Measurements from ENCODE around the gene LCA5L.
"Not testable (repeated sequence)": the region's sequence is repeated elsewhere in the genome, so short reads cannot be mapped to it uniquely, and the experiment has no call there.

The LCA5L gene

GRCh38 chr21:39430016-39430415, 15.6 kb downstream of the LCA5L start:
- Histone ChIP-seq H3K79me2 (ENCODE audit: insufficient read depth, low read length) (no peaks in the 10 kb centered on the region), H3K9me3 (ENCODE audit: insufficient read depth, low read length) (no peaks in the 10 kb centered on the region), H3K27me3 (ENCODE audit: low read length) (no peaks in the 10 kb centered on the region), H3K9me2 (replicated peaks; ENCODE audit: insufficient read depth, low read length) (no peaks in the 10 kb centered on the region), H4K20me1 (ENCODE audit: low read depth, low read length) (no peaks in the 10 kb centered on the region), H3F3A (ENCODE audit: insufficient read depth) (no peaks in the 10 kb centered on the region), H2AFZ (ENCODE audit: low read depth, low read length, severe bottlenecking) (no peak overlapping the region), H3K4me3 (ENCODE audit: insufficient read depth, low read length, poor library complexity, severe bottlenecking) (no peak overlapping the region), H3K36me3 (ENCODE audit: low read length) (no peaks in the 10 kb centered on the region), H3K4me2 (ENCODE audit: low read depth, low read length, poor library complexity, severe bottlenecking) (no peak overlapping the region), H3K27ac (ENCODE audit: low read depth, low read length) (no peak overlapping the region), H3K9ac (ENCODE audit: low read length) (no peak overlapping the region)
- TF ChIP-seq, protein P1, sequence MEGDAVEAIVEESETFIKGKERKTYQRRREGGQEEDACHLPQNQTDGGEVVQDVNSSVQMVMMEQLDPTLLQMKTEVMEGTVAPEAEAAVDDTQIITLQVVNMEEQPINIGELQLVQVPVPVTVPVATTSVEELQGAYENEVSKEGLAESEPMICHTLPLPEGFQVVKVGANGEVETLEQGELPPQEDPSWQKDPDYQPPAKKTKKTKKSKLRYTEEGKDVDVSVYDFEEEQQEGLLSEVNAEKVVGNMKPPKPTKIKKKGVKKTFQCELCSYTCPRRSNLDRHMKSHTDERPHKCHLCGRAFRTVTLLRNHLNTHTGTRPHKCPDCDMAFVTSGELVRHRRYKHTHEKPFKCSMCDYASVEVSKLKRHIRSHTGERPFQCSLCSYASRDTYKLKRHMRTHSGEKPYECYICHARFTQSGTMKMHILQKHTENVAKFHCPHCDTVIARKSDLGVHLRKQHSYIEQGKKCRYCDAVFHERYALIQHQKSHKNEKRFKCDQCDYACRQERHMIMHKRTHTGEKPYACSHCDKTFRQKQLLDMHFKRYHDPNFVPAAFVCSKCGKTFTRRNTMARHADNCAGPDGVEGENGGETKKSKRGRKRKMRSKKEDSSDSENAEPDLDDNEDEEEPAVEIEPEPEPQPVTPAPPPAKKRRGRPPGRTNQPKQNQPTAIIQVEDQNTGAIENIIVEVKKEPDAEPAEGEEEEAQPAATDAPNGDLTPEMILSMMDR (IDR thresholded peaks at IDR 0.05; ENCODE audit: insufficient read depth, low read length, poor library complexity, severe bottlenecking), result no peak
- TF ChIP-seq EZH2phosphoT487 (conservative IDR thresholded peaks at IDR 0.05; ENCODE audit: low read length), result no peak

GRCh38 chr21:39429445-39429844, 16.1 kb downstream of the LCA5L start:
- Histone ChIP-seq H2AFZ (ENCODE audit: low read depth, low read length, severe bottlenecking) (no peak overlapping the region), H3K9me2 (replicated peaks; ENCODE audit: insufficient read depth, low read length) (no peaks in the 10 kb centered on the region), H3K4me3 (ENCODE audit: insufficient read depth, low read length, poor library complexity, severe bottlenecking) (no peak overlapping the region), H3F3A (ENCODE audit: insufficient read depth) (no peaks in the 10 kb centered on the region), H3K4me2 (ENCODE audit: low read depth, low read length, poor library complexity, severe bottlenecking) (no peak overlapping the region), H3K36me3 (ENCODE audit: low read length) (no peaks in the 10 kb centered on the region), H3K9me3 (ENCODE audit: insufficient read depth, low read length) (no peaks in the 10 kb centered on the region), H4K20me1 (ENCODE audit: low read depth, low read length) (no peaks in the 10 kb centered on the region), H3K27me3 (ENCODE audit: low read length) (no peaks in the 10 kb centered on the region), H3K79me2 (ENCODE audit: insufficient read depth, low read length) (no peaks in the 10 kb centered on the region), H3K27ac (ENCODE audit: low read depth, low read length) (no peak overlapping the region), H3K9ac (ENCODE audit: low read length) (no peak overlapping the region)
- TF ChIP-seq, protein P1 (IDR thresholded peaks at IDR 0.05; ENCODE audit: insufficient read depth, low read length, poor library complexity, severe bottlenecking), result no peak
- no peak for TF ChIP-seq EZH2phosphoT487 (conservative IDR thresholded peaks at IDR 0.05; ENCODE audit: low read length)

DNA sequence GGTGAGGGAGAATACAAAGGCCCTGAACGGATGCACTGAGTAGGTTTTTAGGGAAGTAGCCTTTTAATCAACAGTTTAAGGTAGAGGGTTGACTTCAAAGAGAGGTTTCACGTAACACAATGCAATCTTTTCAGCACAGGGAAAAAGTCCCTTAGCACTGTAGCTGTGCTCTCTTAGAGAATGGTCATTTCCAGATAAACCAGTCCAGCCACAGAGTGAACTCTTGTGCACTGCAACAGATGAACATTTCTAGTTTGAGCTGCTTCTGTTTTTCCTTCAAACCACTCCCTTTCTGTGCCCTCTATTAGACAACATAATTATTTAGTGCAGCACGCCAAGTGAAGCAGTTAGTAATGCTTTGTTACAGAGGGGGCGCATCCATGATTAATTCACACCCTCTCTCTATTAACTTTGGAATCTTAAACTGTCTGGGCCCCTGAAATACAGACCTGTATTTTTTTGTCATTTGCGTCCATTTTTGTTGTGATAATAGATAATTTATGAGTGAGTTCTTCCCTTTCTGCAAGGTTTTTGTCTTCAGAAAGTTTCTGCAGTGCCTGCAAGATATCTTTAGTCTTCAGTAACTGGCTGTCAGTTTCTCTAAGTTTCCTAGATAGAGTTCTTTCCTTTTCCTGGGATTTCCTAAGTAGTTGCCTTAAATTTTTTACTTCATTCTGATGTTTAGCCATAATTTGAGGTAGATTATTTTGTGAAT, 22.9 kb downstream of the LCA5L start:
- H2AFZ ChIP-seq (ENCODE audit: low read depth, low read length, severe bottlenecking), result no peak overlapping the region
- H3K9ac ChIP-seq (ENCODE audit: low read length), result no peak overlapping the region
- TF ChIP-seq EZH2phosphoT487 (conservative IDR thresholded peaks at IDR 0.05; ENCODE audit: low read length), result no peak
- TF ChIP-seq, protein P1 (IDR thresholded peaks at IDR 0.05; ENCODE audit: insufficient read depth, low read length, poor library complexity, severe bottlenecking), result no peak
- H3K27ac ChIP-seq (ENCODE audit: low read depth, low read length), result no peak overlapping the region
- no peaks in the 10 kb centered on the region for H3K27me3 ChIP-seq (ENCODE audit: low read length)
- no peak overlapping the region for H3K4me3 ChIP-seq (ENCODE audit: insufficient read depth, low read length, poor library complexity, severe bottlenecking)
- H3K36me3 ChIP-seq (ENCODE audit: low read length), result no peaks in the 10 kb centered on the region
- no peak overlapping the region for H3K4me2 ChIP-seq (ENCODE audit: low read depth, low read length, poor library complexity, severe bottlenecking)
- H3F3A ChIP-seq (ENCODE audit: insufficient read depth), result 0 out of 2 replicates have a peak, but pooled peaks cover 10% of the 10 kb centered on the region
- no peaks in the 10 kb centered on the region for H3K9me3 ChIP-seq (ENCODE audit: insufficient read depth, low read length)
- H4K20me1 ChIP-seq (ENCODE audit: low read depth, low read length), result no peaks in the 10 kb centered on the region
- H3K9me2 ChIP-seq (replicated peaks; ENCODE audit: insufficient read depth, low read length), result no peaks in the 10 kb centered on the region
- H3K79me2 ChIP-seq (ENCODE audit: insufficient read depth, low read length), result no peaks in the 10 kb centered on the region

- not testable (repeated sequence) for H3K4me3 ChIP-seq (ENCODE audit: insufficient read depth, low read length, poor library complexity, severe bottlenecking); H3K9me3 ChIP-seq (ENCODE audit: insufficient read depth, low read length); H3K27me3 ChIP-seq (ENCODE audit: low read length); H2AFZ ChIP-seq (ENCODE audit: low read depth, low read length, severe bottlenecking); H3K4me2 ChIP-seq (ENCODE audit: low read depth, low read length, poor library complexity, severe bottlenecking); H3K36me3 ChIP-seq (ENCODE audit: low read length); H3K79me2 ChIP-seq (ENCODE audit: insufficient read depth, low read length); H3K9ac ChIP-seq (ENCODE audit: low read length); H3K27ac ChIP-seq (ENCODE audit: low read depth, low read length); H4K20me1 ChIP-seq (ENCODE audit: low read depth, low read length); H3K9me2 ChIP-seq (replicated peaks; ENCODE audit: insufficient read depth, low read length)
- peaks cover 10% of the 10 kb centered on the region; the same call in 1 of the 2 replicates for H3F3A ChIP-seq (ENCODE audit: insufficient read depth)
Observed at GRCh38 chr21:39419204-39419603, 26.4 kb downstream of the LCA5L start.

All from SU-DHL-6 (cell line).